NCI-H524 (cell line): Measurements from ENCODE around the gene MAMDC2.

Experiments used
- DNase-seq, 2 experiments: peaks; one replicate each; lab custom pipeline; 2025; lab: John Stamatoyannopoulos, UW

Gene MAMDC2

DNA sequence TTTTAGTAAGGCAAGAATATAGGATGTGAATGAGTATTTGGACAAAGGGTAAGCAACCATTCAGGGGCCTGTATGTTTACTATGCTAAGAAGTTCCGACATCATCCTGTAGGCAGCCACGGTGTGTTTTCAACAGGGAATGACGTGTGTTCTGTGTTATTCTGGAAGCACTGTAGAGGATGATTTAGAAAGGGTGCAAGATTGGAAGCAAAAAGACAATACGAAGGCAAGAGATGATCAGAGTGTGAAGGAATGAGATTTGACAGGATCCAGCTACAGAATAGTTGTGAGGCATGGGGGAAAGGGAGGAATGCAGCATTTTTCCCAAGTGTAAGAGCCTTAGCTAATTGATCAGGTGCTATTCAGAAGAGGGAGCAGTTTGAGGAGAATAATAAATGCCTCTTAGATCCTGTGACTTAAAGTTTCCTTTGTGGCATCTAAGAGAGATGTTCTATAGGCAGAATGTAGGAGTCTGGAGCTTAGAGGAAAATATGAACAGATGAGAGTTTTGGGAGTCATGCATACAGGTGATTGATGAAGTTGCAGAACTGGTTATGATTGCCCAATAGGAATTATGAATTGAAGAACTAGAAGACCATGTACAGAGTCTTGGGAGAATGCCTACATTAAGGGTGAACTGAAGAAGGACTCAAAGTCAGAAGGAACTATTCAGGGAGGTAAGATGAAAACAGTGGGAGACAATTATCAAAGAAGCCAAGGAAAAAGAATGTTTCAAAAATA lies 217.7 kb downstream of the MAMDC2 start:
- DNase-seq: no peak

GRCh38 chr9:70262366-70262765 lies 218.7 kb downstream of the MAMDC2 start:
- DNase-seq: no peak

DNA sequence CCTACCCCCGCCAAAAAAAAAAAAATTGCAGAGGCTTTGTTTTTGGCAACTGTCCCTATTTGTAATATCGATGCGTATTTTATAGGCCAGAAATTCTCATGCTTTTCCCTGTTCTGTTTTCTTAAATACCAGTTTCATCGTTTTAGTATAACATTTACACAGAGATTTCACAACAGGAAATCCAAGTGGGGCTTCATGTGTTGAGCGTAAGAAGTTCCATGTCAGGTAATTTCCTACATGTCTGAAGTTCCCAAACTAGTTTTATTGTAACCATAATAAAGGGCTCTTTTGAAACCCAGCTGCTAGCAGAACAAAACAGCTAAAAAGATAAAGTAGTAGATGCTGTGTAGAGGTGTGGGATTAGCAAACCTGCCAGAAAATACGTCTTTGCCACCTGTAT lies 219.3 kb downstream of the MAMDC2 start:
- DNase-seq: no peak

DNA sequence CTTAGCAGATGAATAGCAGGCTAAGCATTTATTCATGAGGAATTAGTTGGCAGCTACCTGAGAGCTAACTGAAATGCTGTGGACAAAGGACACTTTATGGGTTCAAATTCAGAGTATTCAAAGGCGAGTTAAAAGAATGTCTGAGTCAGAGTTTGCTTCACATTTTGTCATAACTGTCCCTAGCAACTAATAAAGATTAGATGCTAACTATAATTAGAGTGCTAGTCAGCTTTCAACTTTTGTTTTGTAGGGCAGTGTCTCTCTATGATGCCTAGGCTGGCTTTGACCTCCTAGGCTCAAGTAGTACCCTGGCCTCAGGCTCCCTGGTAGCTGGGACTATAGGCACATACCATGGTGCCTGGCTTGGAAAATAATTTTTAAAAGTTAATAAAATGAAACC lies 219.8 kb downstream of the MAMDC2 start:
- DNase-seq: no peak
